PFSK-1 (cell line): Measurements from ENCODE around the gene POU3F2.

Source experiments
- POLR2AphosphoS5 ChIP-seq: IDR thresholded peaks from 2 replicates; pipeline ENCODE4 v1.6.1; 2012; ENCODE audit warnings: low read depth, mild to moderate bottlenecking, control low read depth, low read length, moderate library complexity
- SIN3A ChIP-seq: IDR thresholded peaks from 2 replicates; pipeline ENCODE4 v1.6.1; 2012; ENCODE audit warnings: mild to moderate bottlenecking, low read length, moderate library complexity, borderline replicate concordance; ENCODE audit not compliant: insufficient read depth
- TF ChIP-seq, protein P1 (sequence below), 2 experiments: IDR thresholded peaks; 2 replicates each; pipeline versions ENCODE4 v1.6.1 to v1.8.0; 2011 to 2012; ENCODE audit warnings: low read depth in 2 of 2, low read length in 2 of 2, control low read depth in 1 of 2, inconsistent platforms in 1 of 2, mild to moderate bottlenecking in 1 of 2, moderate library complexity in 1 of 2; ENCODE audit not compliant: insufficient read depth in 1 of 2

DNA sequence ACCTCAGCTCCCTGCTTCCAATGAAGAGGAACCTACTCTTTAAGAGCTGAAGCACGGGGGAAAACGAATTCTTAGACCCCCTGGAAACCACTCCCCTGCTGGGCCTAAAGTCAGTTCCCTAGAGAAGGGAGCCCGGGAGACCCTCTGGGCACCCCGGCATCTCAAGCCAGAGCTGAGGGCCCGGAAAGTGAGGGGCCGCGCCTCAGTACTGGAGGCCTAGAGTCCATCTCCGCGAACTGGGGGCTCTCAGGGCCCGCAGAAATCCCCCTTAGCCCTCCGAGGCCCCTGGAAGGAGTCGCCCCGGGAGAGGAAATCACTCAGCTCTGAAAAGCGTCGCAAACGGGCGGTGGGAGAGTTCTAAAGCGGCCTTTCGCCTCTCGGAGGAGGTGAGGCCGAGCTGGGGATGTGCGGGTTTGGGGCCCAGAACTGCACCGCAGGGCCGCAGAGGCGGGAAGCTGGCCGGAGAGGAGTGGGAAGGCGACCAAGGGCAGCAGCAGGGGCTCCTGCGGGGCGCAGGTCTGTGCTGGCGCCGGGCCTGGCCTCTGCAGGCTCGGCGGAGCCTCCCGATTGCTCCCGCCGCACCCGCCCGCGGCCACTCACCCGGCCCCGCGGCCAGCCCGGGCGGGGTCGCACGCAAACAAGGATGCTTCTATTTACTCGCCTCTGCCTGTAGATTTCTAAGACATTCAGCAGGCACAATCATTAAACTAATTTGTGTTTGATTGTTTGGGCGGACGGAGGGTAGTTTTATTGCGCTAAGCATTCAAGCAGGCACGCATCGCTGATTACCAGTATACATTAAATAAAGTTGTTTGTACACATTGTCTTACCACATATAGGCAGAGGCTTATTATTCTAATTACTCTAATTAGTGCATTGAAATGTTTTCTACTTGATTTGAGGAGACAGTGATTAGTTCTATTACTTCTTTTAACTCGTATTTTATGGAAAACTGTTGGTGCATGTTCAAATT is 9.2 kb downstream of the POU3F2 start:
- TF ChIP-seq, protein P1, sequence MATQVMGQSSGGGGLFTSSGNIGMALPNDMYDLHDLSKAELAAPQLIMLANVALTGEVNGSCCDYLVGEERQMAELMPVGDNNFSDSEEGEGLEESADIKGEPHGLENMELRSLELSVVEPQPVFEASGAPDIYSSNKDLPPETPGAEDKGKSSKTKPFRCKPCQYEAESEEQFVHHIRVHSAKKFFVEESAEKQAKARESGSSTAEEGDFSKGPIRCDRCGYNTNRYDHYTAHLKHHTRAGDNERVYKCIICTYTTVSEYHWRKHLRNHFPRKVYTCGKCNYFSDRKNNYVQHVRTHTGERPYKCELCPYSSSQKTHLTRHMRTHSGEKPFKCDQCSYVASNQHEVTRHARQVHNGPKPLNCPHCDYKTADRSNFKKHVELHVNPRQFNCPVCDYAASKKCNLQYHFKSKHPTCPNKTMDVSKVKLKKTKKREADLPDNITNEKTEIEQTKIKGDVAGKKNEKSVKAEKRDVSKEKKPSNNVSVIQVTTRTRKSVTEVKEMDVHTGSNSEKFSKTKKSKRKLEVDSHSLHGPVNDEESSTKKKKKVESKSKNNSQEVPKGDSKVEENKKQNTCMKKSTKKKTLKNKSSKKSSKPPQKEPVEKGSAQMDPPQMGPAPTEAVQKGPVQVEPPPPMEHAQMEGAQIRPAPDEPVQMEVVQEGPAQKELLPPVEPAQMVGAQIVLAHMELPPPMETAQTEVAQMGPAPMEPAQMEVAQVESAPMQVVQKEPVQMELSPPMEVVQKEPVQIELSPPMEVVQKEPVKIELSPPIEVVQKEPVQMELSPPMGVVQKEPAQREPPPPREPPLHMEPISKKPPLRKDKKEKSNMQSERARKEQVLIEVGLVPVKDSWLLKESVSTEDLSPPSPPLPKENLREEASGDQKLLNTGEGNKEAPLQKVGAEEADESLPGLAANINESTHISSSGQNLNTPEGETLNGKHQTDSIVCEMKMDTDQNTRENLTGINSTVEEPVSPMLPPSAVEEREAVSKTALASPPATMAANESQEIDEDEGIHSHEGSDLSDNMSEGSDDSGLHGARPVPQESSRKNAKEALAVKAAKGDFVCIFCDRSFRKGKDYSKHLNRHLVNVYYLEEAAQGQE (IDR thresholded peaks at IDR 0.05; ENCODE audit: insufficient read depth in 1 of 2, low read depth in 2 of 2, low read length in 2 of 2) = no peak
- TF ChIP-seq POLR2AphosphoS5 (no peak), SIN3A (no peak)
